ENCODE measurements around the gene FBXO28.

FBXO28 gene

GRCh38 chr1:224096773-224097172, 17.1 kb upstream of the FBXO28 start:
- DNase-seq, result no peak

- no peak for DNase-seq
Measured at GRCh38 chr1:224098007-224098406, 15.9 kb upstream of the FBXO28 start.

- no peak for DNase-seq
Measured at GRCh38 chr1:224106568-224107281, 7.2 kb upstream of the FBXO28 start.

- no peak for DNase-seq
Measured at GRCh38 chr1:224107282-224107625, 6.7 kb upstream of the FBXO28 start.

- DNase-seq, result no peak
Measured at GRCh38 chr1:224108991-224109390, 4.9 kb upstream of the FBXO28 start.

GRCh38 chr1:224109981-224110380, 3.9 kb upstream of the FBXO28 start:
- DNase-seq, result no peak

GRCh38 chr1:224113005-224113404, 906 bp upstream of the FBXO28 start:
- no peak for DNase-seq

GRCh38 chr1:224113545-224113917, 380 bp upstream of the FBXO28 start:
- DNase-seq, result no peak

- no peak for DNase-seq
Measured at GRCh38 chr1:224114787-224115175, 870 bp downstream of the FBXO28 start.

- no peak for DNase-seq
Measured at GRCh38 chr1:224116131-224116530, 2.2 kb downstream of the FBXO28 start.

GRCh38 chr1:224118688-224119087, 4.8 kb downstream of the FBXO28 start:
- no peak for DNase-seq

GRCh38 chr1:224123136-224123535, 9.2 kb downstream of the FBXO28 start:
- no peak for DNase-seq

GRCh38 chr1:224124220-224124619, 10.3 kb downstream of the FBXO28 start:
- DNase-seq, result no peak

GRCh38 chr1:224127925-224128819, 14.3 kb downstream of the FBXO28 start:
- DNase-seq, result no peak

- DNase-seq, result no peak
Measured at GRCh38 chr1:224131253-224131652, 17.3 kb downstream of the FBXO28 start.

GRCh38 chr1:224132901-224133300, 19.0 kb downstream of the FBXO28 start:
- DNase-seq, result no peak

GRCh38 chr1:224133741-224134299, 19.9 kb downstream of the FBXO28 start:
- DNase-seq, result no peak

GRCh38 chr1:224137518-224137917, 23.6 kb downstream of the FBXO28 start:
- no peak for DNase-seq

GRCh38 chr1:224138198-224138597, 24.3 kb downstream of the FBXO28 start:
- DNase-seq, result no peak

- DNase-seq, result no peak
Measured at GRCh38 chr1:224141693-224142092, 27.8 kb downstream of the FBXO28 start.

GRCh38 chr1:224149709-224150108, 35.8 kb downstream of the FBXO28 start:
- no peak for DNase-seq

- no peak for DNase-seq
Measured at GRCh38 chr1:224151117-224151516, 37.2 kb downstream of the FBXO28 start.

GRCh38 chr1:224157316-224157715, 43.4 kb downstream of the FBXO28 start:
- no peak for DNase-seq

GRCh38 chr1:224159541-224159940, 45.6 kb downstream of the FBXO28 start:
- DNase-seq, result no peak

Data from stimulated activated CD4-positive, alpha-beta T cell treated with anti-CD3 and anti-CD28 coated beads, Interleukin-1b, Interleukin-23, amount 100 ng/mL, for 48 hours (primary cell).